ENCODE measurements around the gene SLC37A3. TPM values are rescaled to one million over a fixed set of nuclear protein-coding genes. Genes with fewer than 3 reads are reported as not detected.

Gene SLC37A3
- total RNA-seq, 1 donor from 2014 or later, result 84.5 TPM

DNA sequence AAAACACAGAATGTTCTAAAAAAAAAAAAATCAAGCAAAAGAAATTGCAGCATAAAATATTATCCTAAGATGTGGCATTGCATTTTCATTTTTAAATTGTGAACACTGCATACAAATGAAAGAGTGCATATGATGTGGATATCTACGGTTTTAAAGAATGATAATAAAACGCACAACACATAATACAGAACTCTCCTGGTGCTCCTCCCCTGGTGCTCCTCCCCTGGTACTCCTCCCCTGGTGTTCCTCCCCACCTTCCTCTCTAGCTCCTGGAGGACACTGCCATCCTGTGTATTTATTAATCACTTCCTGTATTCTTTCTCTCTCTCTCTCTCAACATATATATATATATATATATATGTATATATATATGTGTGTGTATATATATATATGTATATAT is 100.1 kb downstream of the SLC37A3 start:
- no peak for TF ChIP-seq CTCF (IDR thresholded peaks at IDR 0.05; ENCODE audit: partially characterized antibody, unreplicated experiment)
- H3K4me3 Mint-ChIP-seq (ENCODE audit: unreplicated experiment), result no peak overlapping the region
- no peak overlapping the region for H3K27ac Mint-ChIP-seq (ENCODE audit: unreplicated experiment)
- H3K36me3 Mint-ChIP-seq (ENCODE audit: unreplicated experiment), result no peaks in the 10 kb centered on the region
- H3K9me3 Mint-ChIP-seq (ENCODE audit: unreplicated experiment), result no peaks in the 10 kb centered on the region
- DNase-seq, result no peak
- no peaks in the 10 kb centered on the region for H3K27me3 Mint-ChIP-seq (ENCODE audit: unreplicated experiment)
- no peaks in the 10 kb centered on the region for H3K4me1 Mint-ChIP-seq (ENCODE audit: low read depth, unreplicated experiment)

DNA sequence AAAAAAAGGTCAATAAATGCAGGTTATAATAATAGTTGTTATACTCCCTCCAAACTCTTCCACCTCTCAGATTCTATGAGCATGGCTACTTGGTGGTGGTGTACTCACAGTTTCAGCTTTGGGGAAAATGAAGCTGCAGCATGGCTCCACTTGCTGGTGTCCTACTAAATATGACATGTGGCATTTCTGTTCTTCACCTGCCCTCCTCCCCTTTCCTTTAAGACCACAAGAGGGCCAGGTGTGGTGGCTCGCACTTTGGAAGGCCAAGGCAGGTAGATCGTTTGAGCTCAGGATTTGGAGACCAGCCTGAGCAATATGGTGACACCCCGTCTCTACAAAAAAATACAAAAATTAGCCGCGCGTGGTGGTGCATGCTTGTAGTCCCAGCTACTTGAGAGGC is 101.1 kb downstream of the SLC37A3 start:
- TF ChIP-seq CTCF (IDR thresholded peaks at IDR 0.05; ENCODE audit: partially characterized antibody, unreplicated experiment), result no peak
- DNase-seq, result no peak
- Mint-ChIP-seq H3K27me3 (ENCODE audit: unreplicated experiment) (no peaks in the 10 kb centered on the region), H3K27ac (ENCODE audit: unreplicated experiment) (no peak overlapping the region), H3K9me3 (ENCODE audit: unreplicated experiment) (no peaks in the 10 kb centered on the region), H3K4me1 (ENCODE audit: low read depth, unreplicated experiment) (no peaks in the 10 kb centered on the region), H3K4me3 (ENCODE audit: unreplicated experiment) (no peak overlapping the region), H3K36me3 (ENCODE audit: unreplicated experiment) (no peaks in the 10 kb centered on the region)

DNA sequence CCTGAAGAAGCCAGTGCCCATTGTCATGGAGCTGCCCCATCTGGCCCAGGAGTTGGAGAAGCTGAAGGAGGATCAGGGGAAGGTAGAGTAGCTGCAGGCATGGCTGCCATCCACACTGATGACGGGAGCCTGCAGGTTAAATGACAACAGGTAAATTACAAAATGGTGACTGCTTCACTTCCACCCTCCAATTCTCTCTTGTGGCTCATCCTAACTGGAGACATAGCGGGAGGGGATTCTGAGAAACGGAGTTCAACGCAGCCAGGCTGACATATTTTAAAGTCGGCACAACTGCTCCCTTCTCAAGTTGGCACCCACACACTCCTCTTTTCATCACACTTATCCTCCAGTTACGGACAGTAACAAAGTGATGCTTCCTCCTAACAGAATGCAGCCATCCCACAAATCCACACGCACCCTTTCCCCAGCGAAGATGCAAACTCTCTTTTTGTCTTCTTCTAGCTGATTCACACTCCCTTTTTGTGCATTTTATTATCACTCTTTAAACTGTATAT is 103.0 kb downstream of the SLC37A3 start:
- TF ChIP-seq CTCF (IDR thresholded peaks at IDR 0.05; ENCODE audit: partially characterized antibody, unreplicated experiment), result no peak
- H3K36me3 Mint-ChIP-seq (ENCODE audit: unreplicated experiment), result no peaks in the 10 kb centered on the region
- H3K27me3 Mint-ChIP-seq (ENCODE audit: unreplicated experiment), result no peaks in the 10 kb centered on the region
- H3K4me1 Mint-ChIP-seq (ENCODE audit: low read depth, unreplicated experiment), result no peaks in the 10 kb centered on the region
- no peak overlapping the region for H3K4me3 Mint-ChIP-seq (ENCODE audit: unreplicated experiment)
- no peaks in the 10 kb centered on the region for H3K9me3 Mint-ChIP-seq (ENCODE audit: unreplicated experiment)
- DNase-seq, result no peak
- no peak overlapping the region for H3K27ac Mint-ChIP-seq (ENCODE audit: unreplicated experiment)

- Mint-ChIP-seq H3K36me3 (ENCODE audit: unreplicated experiment) (no peaks in the 10 kb centered on the region), H3K4me1 (ENCODE audit: low read depth, unreplicated experiment) (no peaks in the 10 kb centered on the region), H3K9me3 (ENCODE audit: unreplicated experiment) (no peaks in the 10 kb centered on the region), H3K27me3 (ENCODE audit: unreplicated experiment) (no peaks in the 10 kb centered on the region), H3K27ac (ENCODE audit: unreplicated experiment) (no peak overlapping the region), H3K4me3 (ENCODE audit: unreplicated experiment) (no peak overlapping the region)
- TF ChIP-seq CTCF (IDR thresholded peaks at IDR 0.05; ENCODE audit: partially characterized antibody, unreplicated experiment), result no peak
- no peak for DNase-seq
Measured at GRCh38 chr7:140294454-140294853, 103.9 kb downstream of the SLC37A3 start.

DNA sequence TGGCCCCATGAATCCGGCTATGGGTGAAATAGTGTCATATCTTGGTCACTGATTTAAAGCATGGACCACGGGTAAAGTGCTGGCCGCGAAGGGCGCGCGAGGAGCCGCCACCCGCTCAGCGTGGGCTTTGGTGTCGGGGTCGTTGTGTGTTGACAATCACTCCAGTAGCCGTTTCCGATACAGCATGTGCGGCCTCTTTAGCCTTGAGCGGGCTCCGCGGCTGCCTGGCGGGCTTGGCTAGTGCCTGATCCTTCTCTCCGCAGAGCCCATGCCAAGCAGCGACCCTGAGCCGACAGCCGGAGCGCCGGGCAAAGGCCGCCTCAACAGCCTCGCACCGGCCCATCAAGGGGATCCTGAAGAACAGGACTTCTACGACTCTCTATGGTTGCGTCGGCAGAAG is 105.9 kb downstream of the SLC37A3 start:
- H3K36me3 Mint-ChIP-seq (ENCODE audit: unreplicated experiment), result no peaks in the 10 kb centered on the region
- no peak for TF ChIP-seq CTCF (IDR thresholded peaks at IDR 0.05; ENCODE audit: partially characterized antibody, unreplicated experiment)
- DNase-seq, result no peak
- no peaks in the 10 kb centered on the region for H3K4me1 Mint-ChIP-seq (ENCODE audit: low read depth, unreplicated experiment)
- H3K9me3 Mint-ChIP-seq (ENCODE audit: unreplicated experiment), result no peaks in the 10 kb centered on the region
- no peak overlapping the region for H3K27ac Mint-ChIP-seq (ENCODE audit: unreplicated experiment)
- H3K27me3 Mint-ChIP-seq (ENCODE audit: unreplicated experiment), result no peaks in the 10 kb centered on the region
- no peak overlapping the region for H3K4me3 Mint-ChIP-seq (ENCODE audit: unreplicated experiment)
